GM10847 (cell line): Measurements from ENCODE around the gene MTRF1.

ENCODE experiments used
- POLR2A ChIP-seq: IDR thresholded peaks from 2 replicates; pipeline ENCODE4 v1.6.1; 2011; ENCODE audit not compliant: insufficient read length; ENCODE audit errors: extremely low read depth

MTRF1 gene

DNA sequence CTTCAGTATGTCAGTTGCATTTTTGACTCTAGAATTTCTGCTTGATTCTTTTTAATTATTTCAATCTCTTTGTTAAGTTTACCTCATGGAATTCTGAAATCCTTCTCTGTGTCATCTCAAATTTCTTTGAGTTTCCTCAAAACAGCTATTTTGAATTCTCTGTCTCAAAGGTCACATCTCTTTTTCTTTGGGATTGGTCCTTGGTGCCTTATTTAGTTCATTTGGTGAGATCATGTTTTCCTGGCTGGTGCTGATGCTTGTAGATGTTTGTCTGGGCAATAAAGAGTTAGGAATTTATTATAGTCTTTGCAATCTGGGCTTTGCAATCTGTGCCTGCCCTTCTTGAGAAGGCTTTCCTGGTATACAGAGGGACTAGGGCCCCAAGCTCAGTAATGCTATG is 50.5 kb downstream of the MTRF1 start:
- no peak for TF ChIP-seq POLR2A

DNA sequence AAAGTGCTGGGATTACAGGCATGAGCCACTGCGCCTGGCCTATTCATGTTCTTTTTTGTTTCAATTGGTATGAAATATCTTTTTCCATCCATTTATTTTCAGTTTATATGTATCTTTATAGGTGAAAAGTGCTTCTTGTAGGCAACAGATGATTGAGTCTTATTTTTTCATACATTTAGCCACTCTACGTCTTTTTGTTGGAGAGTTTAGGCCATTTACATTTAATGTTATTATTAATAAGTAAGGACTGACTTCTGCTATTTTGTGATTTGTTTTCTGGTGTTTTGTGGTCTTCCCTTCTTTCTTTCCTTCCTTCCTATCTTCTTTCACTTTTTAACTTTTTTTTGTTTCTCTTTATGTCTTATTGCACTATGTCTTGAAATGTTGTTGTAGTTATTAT is 52.3 kb downstream of the MTRF1 start:
- no peak for TF ChIP-seq POLR2A

DNA sequence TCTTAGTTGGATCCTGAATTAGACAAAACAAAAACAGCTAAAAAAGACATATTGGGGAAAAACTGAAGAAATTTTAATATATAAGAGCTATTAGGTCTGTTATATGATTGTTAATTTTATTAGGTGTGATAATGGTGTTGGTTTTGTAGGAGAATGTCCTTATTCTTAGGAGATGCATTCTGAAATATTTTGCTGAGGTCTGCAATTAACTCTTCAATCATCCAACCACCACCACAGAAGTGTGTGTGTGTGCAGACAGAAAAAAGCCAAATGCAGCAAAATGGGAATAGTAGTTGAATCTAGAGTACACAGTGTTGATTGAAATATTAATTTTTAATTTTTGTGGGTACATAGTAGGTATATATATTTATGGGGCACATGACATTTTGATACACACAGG is 56.9 kb downstream of the MTRF1 start:
- no peak for TF ChIP-seq POLR2A

- TF ChIP-seq POLR2A, result no peak
Measured at GRCh38 chr13:41203810-41204209, 59.6 kb downstream of the MTRF1 start.

DNA sequence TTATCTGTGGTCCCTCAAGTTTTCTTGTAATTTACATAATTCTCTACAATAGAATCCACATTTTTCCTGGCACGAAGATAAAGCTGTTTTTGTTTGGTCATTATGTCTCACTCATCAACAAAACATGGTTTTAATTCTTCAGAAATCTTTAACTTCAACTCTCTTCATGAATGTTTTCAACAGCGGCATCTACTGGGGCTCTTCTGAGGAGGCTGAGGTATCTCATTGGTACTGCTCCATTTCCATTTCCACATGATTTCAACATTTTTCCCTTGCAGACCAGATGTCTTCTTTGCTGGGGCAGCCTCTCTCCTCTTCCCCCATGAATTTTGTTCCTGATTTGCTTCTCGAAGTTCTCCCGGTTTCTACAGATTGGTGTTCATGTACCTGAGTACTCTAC is 63.2 kb downstream of the MTRF1 start:
- no peak for TF ChIP-seq POLR2A

GRCh38 chr13:41199526-41199925 is 63.9 kb downstream of the MTRF1 start:
- no peak for TF ChIP-seq POLR2A

GRCh38 chr13:41199079-41199478 is 64.3 kb downstream of the MTRF1 start:
- no peak for TF ChIP-seq POLR2A

- no peak for TF ChIP-seq POLR2A
Measured at GRCh38 chr13:41196620-41197019, 66.8 kb downstream of the MTRF1 start.

- TF ChIP-seq POLR2A, result no peak
Measured at GRCh38 chr13:41196011-41196410, 67.4 kb downstream of the MTRF1 start.

GRCh38 chr13:41193919-41194824 is 69.2 kb downstream of the MTRF1 start, which contains the start of gene KBTBD7:
Gene KBTBD7 (minus strand): TSS chr13:41194569. CDS start chr13:41194257, 312 bp downstream.
- peak; percentile 39 for TF ChIP-seq POLR2A

DNA sequence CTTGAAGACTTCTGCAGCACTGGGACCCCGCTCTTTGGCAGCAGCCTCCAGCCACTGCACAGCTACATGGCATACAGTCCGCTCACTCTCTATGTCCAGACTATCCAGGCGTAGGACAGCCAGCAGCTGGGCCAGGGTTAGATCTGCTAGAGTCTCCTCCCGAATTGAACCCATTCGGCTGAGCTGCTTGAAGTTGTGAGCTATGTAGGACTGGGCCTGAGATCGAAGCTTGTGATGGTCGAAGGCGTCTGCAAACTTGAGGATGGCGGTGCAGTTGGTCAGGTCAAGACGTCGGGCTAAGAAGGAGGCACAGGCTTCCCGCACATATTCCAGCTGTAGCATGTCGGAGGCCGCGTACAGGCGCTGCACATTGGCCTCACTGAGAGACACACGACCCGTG is 69.9 kb downstream of the MTRF1 start:
- TF ChIP-seq POLR2A, result no peak

- TF ChIP-seq POLR2A, result no peak
Measured at GRCh38 chr13:41188584-41188983, 74.8 kb downstream of the MTRF1 start.

GRCh38 chr13:41186481-41186880 is 76.9 kb downstream of the MTRF1 start:
- TF ChIP-seq POLR2A, result no peak

- no peak for TF ChIP-seq POLR2A
Measured at GRCh38 chr13:41182231-41182630, 81.1 kb downstream of the MTRF1 start.

- no peak for TF ChIP-seq POLR2A
Measured at GRCh38 chr13:41179593-41180250, 83.7 kb downstream of the MTRF1 start.

GRCh38 chr13:41178040-41178439 is 85.3 kb downstream of the MTRF1 start:
- TF ChIP-seq POLR2A, result no peak

DNA sequence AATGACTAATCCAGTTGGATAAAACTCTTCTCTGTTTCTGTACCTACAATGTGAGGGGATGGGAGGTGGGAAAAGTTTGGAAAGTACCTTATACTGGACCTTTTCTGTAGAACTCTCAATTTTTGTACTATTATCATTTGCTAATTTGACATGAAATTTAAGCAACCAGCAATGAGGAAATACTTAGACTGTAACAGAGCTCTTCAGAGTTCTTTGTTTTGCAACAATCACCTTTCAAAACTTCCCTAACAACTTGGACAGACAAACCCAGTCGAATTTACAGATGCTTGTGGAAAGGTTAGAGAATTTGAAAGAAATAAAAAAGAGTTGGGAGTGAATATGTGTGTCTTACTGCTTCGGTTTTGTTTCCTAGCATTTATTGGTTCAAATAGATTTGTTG is 85.8 kb downstream of the MTRF1 start:
- no peak for TF ChIP-seq POLR2A
